ENCODE measurements around the gene TOR3A.

DNA sequence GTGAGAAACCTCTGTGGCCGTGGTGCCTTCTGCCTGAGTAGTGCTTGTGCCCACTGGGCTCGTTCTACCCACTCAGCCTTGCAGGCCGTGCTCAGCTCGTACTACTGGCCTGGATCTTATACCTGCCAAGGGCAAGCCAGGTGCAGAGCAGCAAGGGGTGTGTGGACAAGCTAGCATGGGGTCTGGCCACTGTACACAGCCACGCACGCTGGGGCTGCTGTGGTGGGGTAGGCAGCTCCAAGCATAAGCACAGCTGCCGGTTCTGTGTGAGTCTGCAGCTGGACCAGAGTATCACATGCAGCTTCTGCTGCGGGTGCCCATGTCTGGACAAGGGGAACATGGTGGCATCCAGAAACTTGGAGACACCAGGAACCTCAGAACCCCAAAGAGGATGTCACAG, 39.8 kb upstream of the TOR3A start:
- TF ChIP-seq, protein P1, sequence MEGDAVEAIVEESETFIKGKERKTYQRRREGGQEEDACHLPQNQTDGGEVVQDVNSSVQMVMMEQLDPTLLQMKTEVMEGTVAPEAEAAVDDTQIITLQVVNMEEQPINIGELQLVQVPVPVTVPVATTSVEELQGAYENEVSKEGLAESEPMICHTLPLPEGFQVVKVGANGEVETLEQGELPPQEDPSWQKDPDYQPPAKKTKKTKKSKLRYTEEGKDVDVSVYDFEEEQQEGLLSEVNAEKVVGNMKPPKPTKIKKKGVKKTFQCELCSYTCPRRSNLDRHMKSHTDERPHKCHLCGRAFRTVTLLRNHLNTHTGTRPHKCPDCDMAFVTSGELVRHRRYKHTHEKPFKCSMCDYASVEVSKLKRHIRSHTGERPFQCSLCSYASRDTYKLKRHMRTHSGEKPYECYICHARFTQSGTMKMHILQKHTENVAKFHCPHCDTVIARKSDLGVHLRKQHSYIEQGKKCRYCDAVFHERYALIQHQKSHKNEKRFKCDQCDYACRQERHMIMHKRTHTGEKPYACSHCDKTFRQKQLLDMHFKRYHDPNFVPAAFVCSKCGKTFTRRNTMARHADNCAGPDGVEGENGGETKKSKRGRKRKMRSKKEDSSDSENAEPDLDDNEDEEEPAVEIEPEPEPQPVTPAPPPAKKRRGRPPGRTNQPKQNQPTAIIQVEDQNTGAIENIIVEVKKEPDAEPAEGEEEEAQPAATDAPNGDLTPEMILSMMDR (IDR thresholded peaks at IDR 0.05; ENCODE audit: low read depth, low read length) = no peak
- TF ChIP-seq POLR2A (IDR thresholded peaks at IDR 0.05; ENCODE audit: extremely low read depth, insufficient read length) = no peak
